Stimulated activated naive CD4-positive, alpha-beta T cell treated with Interleukin-2 at 50 U/mL for 16 hours (primary cell): ENCODE data around the gene ZNF699.
"Not testable (repeated sequence)": the region's sequence is repeated elsewhere in the genome, so short reads cannot be mapped to it uniquely, and the experiment has no call there.

Experiments
- DNase-seq: peaks from one replicate; lab custom pipeline; 2025; lab: John Stamatoyannopoulos, UW

The ZNF699 gene

DNA sequence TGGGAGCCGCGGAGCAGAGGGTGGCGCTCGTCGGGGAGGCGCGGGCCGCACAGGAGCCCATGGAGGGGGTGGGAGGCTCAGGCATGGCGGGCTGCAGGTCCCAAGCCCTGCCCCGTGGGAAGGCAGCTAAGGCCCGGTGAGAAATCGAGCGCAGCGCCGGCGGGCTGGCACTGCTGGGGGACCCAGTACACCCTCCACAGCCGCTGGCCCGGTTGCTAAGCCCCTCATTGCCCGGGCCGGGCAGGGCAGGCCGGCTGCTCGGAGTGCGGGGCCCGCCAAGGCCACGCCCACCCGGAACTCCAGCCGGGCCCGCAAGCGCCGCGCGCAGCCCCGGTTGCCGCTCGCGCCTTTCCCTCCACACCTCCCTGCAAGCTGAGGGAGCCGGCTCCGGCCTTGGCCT, 26.2 kb downstream of the ZNF699 start:
- not testable (repeated sequence) for DNase-seq

DNA sequence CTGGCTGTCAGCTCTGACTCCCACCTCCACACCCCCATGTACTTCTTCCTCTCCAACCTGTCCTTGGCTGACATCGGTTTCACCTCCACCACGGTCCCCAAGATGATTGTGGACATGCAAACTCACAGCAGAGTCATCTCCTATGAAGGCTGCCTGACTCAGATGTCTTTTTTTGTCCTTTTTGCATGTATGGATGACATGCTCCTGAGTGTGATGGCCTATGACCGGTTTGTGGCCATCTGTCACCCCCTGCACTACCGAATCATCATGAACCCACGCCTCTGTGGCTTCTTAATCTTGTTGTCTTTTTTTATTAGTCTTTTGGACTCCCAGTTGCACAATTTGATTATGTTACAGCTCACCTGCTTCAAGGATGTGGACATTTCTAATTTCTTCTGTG, 58.4 kb downstream of the ZNF699 start:
- DNase-seq, result no peak

DNA sequence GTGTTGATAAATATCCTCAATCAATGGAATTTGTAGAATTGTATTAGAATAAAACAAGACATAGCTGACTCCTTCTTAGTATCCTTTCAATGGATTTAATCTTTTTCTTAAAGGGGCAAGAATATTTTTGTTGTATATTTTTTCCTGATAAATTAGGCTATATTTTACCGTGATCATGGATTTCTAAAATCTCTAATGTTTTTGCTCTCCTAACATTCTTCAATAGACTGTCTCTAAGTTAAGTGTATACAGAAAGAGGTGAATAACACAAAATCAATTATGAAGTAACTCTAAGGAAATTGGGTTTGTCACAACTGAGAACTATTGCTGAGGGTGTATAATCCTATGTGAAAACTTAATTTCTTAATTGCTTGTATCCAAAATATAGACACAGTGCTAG, 59.0 kb downstream of the ZNF699 start, which contains the start of gene OR7E24:
OR7E24 (plus strand) TSS at position 301 of the 400 bp plus-strand sequence. CDS start 114 bp downstream, outside the sequence.
- DNase-seq, result no peak
